ENCODE results near the gene MSTN.

Gene MSTN

GRCh38 chr2:190068764-190069163, 6.2 kb upstream of the MSTN start:
- no peak overlapping the region for H3K4me3 ChIP-seq (ENCODE audit: low read depth, low read length)
- DNase-seq (ENCODE audit: low read depth): no peak
- TF ChIP-seq POLR2A (IDR thresholded peaks at IDR 0.05; ENCODE audit: extremely low read depth, insufficient read length) (no peak), MAX (IDR thresholded peaks at IDR 0.05; ENCODE audit: low read depth, low read length) (no peak), MYC (IDR thresholded peaks at IDR 0.05; ENCODE audit: low read depth, low read length) (no peak), CTCF (IDR thresholded peaks at IDR 0.05; ENCODE audit: low read depth, low read length) (no peak)

- no peak overlapping the region for H3K4me3 ChIP-seq (ENCODE audit: low read depth, low read length)
- no peak for TF ChIP-seq CTCF (IDR thresholded peaks at IDR 0.05; ENCODE audit: low read depth, low read length)
- TF ChIP-seq POLR2A (IDR thresholded peaks at IDR 0.05; ENCODE audit: extremely low read depth, insufficient read length): no peak
- no peak for TF ChIP-seq MAX (IDR thresholded peaks at IDR 0.05; ENCODE audit: low read depth, low read length)
- no peak for TF ChIP-seq MYC (IDR thresholded peaks at IDR 0.05; ENCODE audit: low read depth, low read length)
- DNase-seq (ENCODE audit: low read depth): no peak
Observed at GRCh38 chr2:190065839-190066238, 3.3 kb upstream of the MSTN start.

GRCh38 chr2:190063624-190064023, 1.1 kb upstream of the MSTN start:
- DNase-seq (ENCODE audit: low read depth): no peak
- H3K4me3 ChIP-seq (ENCODE audit: low read depth, low read length): no peak overlapping the region
- no peak for TF ChIP-seq CTCF (IDR thresholded peaks at IDR 0.05; ENCODE audit: low read depth, low read length)
- no peak for TF ChIP-seq MYC (IDR thresholded peaks at IDR 0.05; ENCODE audit: low read depth, low read length)
- TF ChIP-seq MAX (IDR thresholded peaks at IDR 0.05; ENCODE audit: low read depth, low read length): no peak
- no peak for TF ChIP-seq POLR2A (IDR thresholded peaks at IDR 0.05; ENCODE audit: extremely low read depth, insufficient read length)

- TF ChIP-seq MYC (IDR thresholded peaks at IDR 0.05; ENCODE audit: low read depth, low read length) (no peak), MAX (IDR thresholded peaks at IDR 0.05; ENCODE audit: low read depth, low read length) (no peak), CTCF (IDR thresholded peaks at IDR 0.05; ENCODE audit: low read depth, low read length) (no peak), POLR2A (IDR thresholded peaks at IDR 0.05; ENCODE audit: extremely low read depth, insufficient read length) (no peak)
- no peak for DNase-seq (ENCODE audit: low read depth)
- no peak overlapping the region for H3K4me3 ChIP-seq (ENCODE audit: low read depth, low read length)
Observed at GRCh38 chr2:190062053-190062452, 476 bp downstream of the MSTN start.

GRCh38 chr2:190060626-190061025, 1.9 kb downstream of the MSTN start:
- TF ChIP-seq CTCF (IDR thresholded peaks at IDR 0.05; ENCODE audit: low read depth, low read length) (no peak), MAX (IDR thresholded peaks at IDR 0.05; ENCODE audit: low read depth, low read length) (no peak), POLR2A (IDR thresholded peaks at IDR 0.05; ENCODE audit: extremely low read depth, insufficient read length) (no peak), MYC (IDR thresholded peaks at IDR 0.05; ENCODE audit: low read depth, low read length) (no peak)
- no peak for DNase-seq (ENCODE audit: low read depth)
- no peak overlapping the region for H3K4me3 ChIP-seq (ENCODE audit: low read depth, low read length)

- TF ChIP-seq CTCF (IDR thresholded peaks at IDR 0.05; ENCODE audit: low read depth, low read length): no peak
- no peak for TF ChIP-seq POLR2A (IDR thresholded peaks at IDR 0.05; ENCODE audit: extremely low read depth, insufficient read length)
- no peak for TF ChIP-seq MYC (IDR thresholded peaks at IDR 0.05; ENCODE audit: low read depth, low read length)
- TF ChIP-seq MAX (IDR thresholded peaks at IDR 0.05; ENCODE audit: low read depth, low read length): no peak
Observed at GRCh38 chr2:190060019-190060418, 2.5 kb downstream of the MSTN start.

More at GRCh38 chr2:190060019-190060418, 2.5 kb downstream of the MSTN start:
- DNase-seq (ENCODE audit: low read depth): no peak
- H3K4me3 ChIP-seq (ENCODE audit: low read depth, low read length): no peak overlapping the region
